GM19452 (cell line): ENCODE results near the gene FCER2.

ENCODE experiments used
- ATAC-seq: cut with Tn5 transposase; IDR thresholded peaks from one replicate; pipeline ENCODE4 v1.9.1; 2021; ENCODE audit not compliant: unreplicated experiment

Gene FCER2

DNA sequence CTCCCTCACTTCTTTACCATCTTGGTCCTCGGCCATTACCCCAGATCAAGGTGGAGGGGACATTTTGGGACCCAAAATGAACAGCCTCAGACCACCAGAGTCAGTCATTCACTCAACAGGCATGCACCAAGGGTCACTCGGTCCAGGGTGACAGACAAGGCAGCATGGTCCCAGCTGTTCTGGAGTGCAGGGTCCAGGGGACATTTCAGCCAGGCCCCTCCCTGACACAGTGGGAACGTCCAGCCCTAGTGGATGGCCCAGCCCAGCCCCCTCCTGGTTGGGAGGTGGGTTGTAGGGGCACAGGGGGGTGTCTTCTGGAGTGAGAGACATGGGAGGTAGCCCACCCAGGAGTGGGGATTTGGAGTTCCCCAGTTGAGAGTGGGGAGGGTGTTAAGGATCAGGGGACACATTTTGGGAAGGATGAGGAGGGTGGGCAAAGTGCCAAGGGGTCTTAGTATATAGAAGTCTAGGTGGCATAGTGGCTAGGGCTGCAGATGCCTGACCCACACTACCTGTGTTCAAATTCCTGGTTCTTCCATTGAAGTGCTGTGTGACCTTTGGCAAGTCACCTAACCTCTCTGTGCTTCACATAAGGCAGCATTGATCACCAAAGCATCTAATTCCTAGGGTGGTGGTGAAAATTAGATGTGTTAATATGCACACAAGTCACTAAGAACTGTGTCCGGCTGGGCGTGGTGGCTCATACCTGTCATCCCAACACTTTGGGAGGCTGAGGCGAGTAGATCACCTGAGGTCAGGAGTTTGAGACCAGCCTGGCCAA lies 2.5 kb upstream of the FCER2 start:
- ATAC-seq = no peak

DNA sequence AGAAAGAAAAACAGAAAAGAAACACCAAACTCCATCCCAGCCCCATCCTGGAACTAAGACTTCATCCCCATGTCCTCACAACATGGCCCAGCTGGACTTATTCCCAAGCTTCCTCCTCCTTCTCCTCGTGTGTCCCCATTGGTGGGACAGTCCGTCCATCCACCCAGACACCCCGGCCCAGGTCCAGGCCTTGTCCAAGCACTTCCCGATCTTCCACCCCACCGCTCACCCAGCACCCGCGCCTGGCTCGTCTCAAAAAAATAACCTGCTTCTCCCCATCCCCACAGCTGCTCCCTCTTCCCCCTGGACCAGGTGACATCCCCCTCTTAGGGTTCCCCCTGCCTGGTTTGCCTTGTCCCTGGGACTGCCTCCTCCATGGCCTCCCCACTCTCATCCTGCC lies 1.4 kb upstream of the FCER2 start:
- no peak for ATAC-seq

DNA sequence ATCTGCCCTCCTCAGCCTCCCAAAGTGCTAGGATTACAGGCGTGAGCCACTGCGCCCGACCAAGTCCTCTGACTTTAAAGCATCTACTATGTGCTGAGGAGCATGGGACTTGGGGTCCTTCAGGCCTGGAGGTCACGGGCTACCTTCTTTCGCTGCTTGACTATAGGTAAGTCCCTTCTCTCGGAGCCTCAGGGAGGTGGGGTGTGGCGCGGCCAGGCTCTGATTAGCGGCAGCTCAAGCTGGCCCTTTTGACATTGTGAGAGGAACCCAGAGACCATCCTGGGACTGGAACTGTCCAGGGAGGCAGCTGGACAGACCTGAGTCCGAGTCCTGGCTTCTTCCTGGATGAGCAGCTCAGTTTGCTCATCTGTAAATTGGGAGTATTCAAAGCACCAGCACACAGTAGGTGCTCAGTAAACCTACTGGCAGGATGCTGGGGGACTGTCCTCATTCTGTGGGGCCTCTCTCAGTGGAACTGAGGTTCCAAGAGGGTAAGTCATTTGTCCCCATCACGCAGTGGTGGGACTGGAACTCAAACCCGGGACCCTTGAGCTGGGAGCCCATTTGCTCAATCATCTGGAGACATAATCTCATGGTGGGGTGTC lies 780 bp downstream of the FCER2 start:
- no peak for ATAC-seq

DNA sequence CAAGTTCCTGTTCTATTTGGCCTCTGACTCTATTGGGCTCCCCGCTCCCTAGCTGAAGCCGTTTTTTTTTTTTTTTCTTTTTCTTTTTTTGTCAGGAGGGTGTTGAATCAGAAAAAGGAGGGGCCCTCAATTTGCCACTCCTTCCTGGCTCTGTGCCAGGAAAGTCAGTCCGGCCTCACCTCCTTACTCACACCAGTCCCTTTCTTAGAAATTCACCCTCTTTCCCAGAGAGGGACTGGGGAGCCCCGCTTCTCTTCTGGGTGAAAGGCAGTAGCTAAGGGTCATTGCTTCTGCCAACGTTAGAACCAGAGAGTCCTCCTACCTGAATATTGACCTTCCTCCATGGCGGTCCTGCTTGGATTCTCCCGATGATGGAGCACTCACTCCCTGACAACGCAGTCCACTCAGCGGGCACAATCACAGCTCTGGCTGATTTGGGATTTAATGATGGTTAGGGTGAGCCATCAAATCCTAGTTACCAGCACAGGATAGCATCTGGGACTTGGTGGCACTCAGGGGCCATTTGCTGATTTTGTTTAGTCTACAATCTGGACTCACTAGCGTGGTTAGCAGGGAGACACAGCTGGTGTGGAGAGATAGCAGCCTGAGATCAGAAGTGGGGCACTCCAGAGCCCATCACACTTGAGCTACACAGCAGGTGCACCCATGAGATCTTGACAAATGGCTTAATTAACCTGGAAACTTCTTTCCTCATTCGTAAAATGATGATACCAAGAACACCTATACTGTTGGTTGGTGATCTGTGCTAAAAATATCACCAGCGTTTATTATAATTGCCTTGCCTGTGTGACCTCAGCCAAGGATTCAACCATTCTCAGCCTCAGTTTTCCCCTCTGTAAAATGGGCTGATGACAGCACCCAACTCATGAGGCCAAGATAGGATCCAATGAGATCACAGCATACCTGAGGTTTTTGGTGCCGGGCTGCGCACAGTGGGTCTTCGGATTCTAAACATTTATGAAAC lies 2.2 kb downstream of the FCER2 start:
- ATAC-seq = no peak

DNA sequence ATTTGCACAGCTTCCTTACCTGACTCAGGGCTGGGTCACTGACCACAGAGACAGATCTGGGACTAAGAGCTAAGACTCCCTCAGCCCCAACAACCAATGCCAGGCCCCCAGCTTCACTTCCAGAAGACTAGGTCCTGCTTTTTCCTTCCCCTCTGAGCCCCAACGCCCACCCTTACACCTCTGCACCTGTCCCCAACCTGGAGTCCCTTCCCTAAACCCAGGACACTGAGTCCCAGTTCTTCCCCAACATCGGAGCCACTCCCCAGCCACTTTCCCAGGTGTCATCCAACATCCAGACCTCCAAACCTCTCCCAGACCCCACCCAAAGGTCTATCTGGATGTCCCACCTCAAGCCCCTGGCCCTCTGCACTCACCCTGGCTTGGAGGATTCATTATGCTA lies 2.9 kb downstream of the FCER2 start:
- ATAC-seq = no peak

DNA sequence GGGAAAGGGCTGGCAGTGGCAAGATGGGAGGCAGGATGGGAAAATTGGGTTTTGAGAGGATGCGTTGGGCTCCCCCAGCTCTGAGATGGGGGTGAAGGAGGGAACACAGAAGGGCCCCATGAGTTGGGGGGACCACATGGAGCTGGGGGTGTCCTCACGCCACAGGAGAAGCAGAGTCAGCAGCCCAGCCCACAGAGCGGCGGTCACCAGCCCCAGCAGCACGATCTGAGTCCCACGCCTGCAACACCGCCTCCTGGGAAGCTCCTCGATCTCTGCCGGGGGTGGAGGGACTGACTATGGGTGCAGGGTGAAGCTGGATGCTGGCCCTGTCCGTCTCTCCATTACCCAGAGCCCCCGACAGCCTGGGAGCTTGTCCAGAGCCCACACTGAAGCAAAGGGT lies 3.3 kb downstream of the FCER2 start:
- ATAC-seq = no peak

DNA sequence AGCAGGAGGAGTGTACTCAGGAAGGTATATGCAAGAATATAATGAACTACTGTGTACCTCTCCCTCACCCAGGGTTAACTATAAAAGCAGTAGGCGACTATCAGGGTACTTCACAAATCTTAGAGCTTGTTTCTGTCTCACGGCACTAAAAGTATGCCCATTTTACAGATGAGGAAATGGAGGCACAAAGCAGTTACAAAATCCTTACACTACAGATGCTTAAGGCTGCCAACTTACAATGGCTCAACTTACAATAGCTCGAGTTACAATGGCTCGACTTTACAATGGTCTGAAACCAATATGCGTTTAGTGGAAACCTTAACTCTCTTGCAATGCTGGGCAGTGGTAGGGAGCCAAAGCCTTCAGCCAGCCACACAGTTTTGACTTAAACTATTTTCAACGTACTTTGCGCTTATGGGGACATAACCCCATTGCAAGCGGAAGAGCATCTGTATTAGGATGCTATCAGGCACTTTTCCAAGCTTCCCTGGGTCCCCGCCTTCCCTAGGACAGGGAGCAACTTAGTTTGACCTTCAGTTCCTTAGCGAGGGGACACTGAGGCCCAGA lies 4.1 kb downstream of the FCER2 start:
- no peak for ATAC-seq

DNA sequence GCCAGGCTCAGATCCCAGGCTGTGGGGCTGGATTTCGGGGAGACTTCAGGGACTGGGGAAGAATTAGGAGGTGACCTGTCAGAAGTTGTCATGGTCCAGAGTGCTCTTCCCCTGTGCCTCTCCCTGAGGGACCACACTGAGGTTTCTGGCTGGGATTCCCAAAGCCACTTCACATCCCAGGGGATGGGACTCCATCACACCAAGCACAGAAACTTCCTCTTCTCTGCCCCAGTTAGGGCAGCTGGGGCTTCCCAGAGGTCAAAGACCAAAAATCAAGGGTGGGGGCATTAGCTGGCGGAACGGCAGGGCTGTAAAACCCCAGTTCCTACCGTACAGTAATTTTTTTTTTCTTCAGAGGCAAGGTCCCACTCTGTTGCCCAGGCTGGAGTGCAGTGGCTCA lies 7.4 kb downstream of the FCER2 start:
- ATAC-seq = no peak

DNA sequence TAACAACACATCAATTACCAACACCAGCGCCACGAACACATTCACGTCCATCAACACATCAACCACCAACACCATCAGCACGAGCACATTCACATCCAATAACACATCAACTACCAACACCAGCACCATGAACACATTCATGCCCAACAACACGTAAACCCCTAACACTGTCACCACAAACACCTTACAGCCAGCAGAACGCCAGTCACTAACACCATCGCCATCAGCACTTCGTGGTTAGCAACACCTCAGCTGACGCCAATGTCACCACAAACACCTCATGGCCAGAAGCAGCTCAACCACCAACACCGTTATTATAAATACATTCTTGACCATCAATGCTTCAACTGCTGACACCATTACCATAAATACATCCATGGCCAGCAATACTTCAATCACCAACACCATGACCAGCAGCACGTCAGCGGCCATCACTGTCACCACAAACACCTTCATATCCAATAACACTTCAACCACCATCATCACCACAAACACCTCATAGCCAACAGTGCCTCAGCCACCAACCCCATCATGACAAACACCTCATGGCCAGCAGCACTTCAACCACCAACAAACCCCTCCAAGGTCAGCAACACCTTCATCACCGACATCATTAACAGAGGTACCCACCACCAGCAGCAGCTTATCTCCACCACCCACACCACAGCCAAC lies 9.4 kb downstream of the FCER2 start:
- no peak for ATAC-seq

DNA sequence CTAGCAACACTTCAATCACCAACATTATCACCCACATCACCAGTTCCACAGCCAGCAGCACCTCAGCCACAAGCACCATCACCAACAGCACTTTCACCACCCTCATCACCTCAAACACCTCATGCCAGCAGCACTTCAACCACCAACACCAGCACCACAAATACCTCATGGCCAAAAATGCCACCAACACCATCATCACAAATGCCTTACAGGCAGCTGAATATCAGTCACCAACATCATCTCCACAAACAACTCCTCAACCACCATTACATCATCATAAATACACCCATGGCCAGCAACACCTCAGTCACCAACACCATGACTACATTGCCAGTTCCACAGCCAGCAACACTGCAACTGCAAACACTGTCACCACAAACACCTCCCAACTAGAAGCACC lies 10.4 kb downstream of the FCER2 start:
- ATAC-seq = no peak

DNA sequence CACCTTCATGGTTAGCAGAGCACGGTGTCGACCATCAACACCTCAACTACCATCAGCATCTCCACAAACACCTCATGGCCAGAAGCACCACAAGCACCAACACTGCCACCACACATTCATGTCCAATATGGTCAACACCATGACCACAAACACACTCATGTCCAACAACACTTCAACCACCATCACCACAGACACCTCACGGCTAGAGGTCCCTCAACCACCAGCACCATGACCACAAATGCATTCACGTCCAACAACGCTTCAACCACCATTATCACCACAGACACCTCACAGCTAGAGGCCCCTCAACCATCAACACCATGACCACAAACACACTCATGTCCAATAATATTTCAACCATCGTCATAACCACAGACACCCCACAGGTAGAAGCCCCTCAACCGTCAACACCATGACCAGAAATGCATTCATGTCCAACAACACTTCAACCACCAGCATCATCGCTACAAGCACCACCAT lies 11.1 kb downstream of the FCER2 start:
- ATAC-seq = no peak

DNA sequence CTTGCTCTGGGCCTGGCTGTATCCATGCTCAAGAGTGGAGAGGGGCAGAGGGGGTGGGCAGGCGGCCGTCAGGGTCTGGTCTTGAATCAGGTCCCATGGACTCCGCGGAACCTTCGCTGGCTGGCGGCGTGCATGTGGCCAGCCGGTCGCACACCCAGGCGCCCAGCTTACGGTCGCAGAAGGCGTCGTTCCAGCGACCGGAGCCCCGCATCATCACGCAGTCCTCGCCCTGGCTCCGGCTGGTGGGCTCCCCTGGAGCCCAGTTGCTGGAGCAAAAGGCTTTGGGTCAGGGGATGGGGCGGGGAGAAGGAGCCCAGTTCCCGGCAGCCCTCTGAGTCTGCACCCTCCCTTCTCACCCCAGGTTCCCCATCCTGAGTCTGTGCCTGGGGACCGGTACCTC lies 12.8 kb downstream of the FCER2 start:
- ATAC-seq = no peak

DNA sequence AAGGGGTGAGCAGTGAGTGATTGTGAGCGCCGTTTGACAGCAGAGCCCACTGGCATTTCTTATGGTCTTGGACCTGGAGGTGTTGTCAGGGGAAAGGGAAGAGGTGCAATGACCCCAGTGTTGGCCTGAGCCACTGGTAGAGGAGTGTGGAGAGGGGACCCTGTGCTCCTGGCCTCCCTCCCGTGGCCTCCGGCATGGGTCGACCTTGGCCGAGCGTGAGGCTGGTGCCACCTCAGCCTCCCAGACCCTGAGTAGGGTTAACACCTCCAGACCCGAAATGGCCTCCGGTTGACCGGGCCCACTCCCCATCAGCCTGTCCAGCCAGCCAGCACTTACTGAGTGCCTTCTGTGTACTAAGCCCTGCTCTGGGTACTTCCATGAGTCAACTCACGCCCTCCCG lies 14.8 kb downstream of the FCER2 start:
- no peak for ATAC-seq

DNA sequence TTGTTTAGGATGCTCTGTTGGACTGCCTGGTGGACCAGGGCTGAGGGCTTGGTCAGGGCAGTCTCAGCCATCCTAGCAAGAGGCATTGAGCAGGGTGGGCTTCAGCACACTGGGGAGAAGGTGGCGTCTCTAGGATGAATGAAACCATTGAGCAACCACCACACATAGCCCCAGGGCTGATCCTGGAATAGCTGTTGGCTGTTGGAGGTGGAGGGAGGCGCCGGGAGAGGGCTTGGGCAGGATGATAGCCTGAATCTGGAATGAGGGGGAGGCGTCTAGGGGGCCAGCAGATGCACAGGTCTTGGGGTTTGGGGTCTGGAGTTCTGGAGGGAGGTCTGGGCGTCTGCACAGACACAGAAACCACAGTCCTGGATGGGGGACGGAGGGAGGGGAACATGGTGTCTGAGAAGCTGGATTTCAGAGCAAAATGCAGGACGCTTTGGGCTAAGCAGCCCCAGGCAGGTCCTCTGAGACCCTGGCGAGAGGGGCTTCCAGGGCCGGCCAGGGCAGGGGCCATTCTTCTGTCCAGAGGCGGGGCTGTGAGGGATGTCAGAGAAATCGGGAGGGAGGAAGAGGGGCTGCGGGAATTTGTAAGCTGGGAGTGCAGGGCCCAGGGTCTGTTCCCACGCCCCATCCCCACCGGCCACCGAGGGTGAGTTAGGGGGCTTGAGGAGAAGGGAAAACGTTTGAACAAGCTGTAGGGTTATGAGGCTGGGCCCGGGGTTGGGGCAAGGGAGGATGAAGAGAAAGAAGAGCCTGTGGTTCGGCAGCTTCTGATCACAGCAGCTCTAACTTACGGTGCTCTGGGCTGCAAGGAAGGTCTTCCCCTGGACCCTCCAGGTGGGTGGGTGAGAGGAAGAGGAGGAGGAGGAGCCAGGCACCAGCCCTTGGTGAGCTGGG lies 16.1 kb downstream of the FCER2 start:
- ATAC-seq = no peak

DNA sequence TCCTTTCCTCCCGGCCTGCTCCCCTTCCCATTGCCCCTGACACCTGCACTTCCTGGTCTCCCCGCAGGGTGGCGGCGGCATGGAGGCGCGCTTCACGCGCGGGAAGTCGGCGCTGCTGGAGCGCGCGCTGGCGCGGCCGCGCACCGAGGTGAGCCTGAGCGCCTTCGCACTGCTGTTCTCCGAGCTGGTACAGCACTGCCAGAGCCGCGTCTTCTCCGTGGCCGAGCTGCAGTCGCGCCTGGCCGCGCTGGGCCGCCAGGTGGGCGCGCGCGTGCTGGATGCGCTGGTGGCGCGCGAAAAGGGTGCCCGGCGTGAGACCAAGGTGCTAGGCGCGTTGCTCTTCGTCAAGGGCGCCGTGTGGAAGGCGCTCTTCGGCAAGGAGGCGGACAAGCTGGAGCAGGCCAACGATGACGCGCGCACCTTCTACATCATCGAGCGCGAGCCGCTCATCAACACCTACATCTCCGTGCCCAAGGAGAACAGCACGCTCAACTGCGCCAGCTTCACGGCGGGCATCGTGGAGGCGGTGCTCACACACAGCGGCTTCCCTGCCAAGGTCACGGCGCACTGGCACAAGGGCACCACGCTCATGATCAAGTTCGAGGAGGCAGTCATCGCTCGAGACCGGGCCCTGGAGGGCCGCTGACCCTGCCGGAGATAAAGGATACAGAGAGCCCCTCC lies 19.6 kb downstream of the FCER2 start:
- ATAC-seq = no peak

DNA sequence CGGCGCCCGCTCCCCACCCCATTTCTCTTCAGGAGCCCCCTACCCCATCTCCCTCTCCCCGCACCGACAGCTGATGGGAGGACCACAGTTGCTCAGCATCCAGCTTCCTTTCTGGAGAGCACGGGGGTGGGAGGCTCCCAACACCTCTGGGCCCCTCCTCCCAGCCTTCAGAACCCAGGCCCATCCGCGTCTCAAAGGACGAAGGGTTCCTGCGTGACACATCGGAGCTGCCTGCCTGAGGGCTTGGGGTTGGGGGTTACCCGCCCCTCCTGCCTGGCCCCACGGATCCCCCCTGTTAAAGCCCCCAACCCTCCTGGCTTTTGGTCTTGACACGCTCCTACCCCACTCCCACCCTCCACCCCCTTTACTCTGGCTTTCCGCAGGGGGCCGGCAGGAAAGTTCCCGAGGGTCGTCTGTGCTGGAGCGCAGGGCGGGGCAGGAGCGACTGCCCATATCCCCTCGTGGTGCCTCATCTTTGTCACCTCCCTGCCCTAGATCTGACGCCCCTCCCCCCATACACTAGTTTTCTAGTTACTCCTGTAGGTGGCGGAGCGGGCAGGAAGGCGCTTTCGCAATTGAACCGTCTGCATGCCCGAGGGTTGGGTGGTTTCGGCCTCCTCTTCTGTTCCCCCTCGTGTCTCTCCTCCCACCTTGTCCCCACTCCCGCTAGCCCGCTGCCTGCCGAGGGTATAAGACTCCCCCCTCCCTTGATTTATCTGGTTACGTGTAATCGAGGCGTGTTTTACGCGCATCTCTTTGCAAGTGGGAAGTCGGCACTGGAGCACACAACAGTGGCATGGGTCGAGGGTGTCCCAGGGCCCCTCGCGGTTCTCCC lies 20.4 kb downstream of the FCER2 start:
- ATAC-seq = no peak

DNA sequence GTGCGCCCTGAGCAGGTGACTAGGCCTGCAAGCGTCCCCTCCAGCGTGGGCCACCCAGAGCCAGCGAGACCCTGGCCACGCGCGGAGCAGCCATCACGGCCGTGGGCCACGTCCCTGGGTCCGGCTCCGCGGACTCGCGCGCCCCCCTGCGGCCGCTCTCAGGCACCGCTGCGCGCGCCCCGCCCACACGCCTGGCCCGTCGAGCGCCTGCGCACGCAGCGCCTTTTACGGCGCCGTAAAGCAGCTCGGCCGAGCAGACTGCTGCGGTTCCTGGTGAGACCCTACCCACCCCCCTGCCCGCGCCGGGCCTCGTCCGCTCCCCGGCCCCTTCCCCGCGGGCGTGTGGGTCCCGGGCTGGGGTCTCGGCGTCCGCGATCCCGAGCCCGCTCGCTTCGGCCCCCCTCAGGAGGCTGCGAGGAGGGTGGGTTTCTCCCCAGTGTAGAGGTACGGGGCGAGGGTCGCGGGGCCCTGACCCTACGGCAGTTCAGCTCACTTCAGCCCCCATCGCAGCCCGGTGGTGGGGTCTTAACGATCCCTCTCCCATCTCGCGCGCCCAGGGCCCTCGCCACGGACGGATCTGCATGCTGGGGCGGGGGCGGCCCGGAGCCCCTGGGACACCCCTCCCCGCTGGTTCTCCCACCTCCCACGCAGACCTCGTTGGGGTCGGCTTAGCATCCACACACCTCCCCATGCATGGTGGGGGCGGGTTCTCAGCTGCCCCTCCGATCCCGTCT lies 21.2 kb downstream of the FCER2 start, which contains the start of gene TRAPPC5:
Gene TRAPPC5 (plus strand): TSS at position 228 of the 734 bp plus-strand sequence. CDS start 1,421 bp downstream, outside the sequence.
- ATAC-seq = peak; percentile 48
